PC-9 (cell line): ENCODE measurements around the gene INTS7. TPM values are rescaled to one million over a fixed set of nuclear protein-coding genes. Genes with fewer than 3 reads are reported as not detected.
A peak's percentile ranks its signal among the peaks of the same experiment; 100 is the strongest.

Experiments used
- BruUV-seq: library from RNA; stranded (reverse); fragments of 400-500 nt; replicated peaks from 2 replicates; lab custom pipeline; 2021; lab: Mats Ljungman, UMichigan
- CTCF ChIA-PET: fragments of 300-600 bp; sonication (Branson Sonifier 250); formaldehyde crosslinking; loops from one replicate; lab custom pipeline; 2022; ENCODE audit warnings: antibody characterized with exemption; lab: Charles Lee
- POLR2A ChIA-PET: fragments of 300-600 bp; sonication (Branson Sonifier 250); formaldehyde crosslinking; loops from one replicate; lab custom pipeline; 2022; ENCODE audit warnings: antibody characterized with exemption; ENCODE audit not compliant: unreplicated experiment; lab: Charles Lee
- DNase-seq, 2 experiments: peaks; one replicate each; pipeline versions ENCODE4 v3.0.0 to v3.0.0-alpha.2; 2015 to 2022; ENCODE audit warnings: mixed read lengths in 1 of 2
- H2AFZ ChIP-seq: fragments of 200-600 bp; sonication (generic); 2 replicates; pipeline ENCODE4 v1.8.1; 2017; ENCODE audit warnings: antibody characterized with exemption
- H3F3A ChIP-seq: fragments of 200-600 bp; sonication (generic); 2 replicates; pipeline ENCODE4 v1.8.1; 2017; ENCODE audit warnings: antibody characterized with exemption, mild to moderate bottlenecking, low read depth; ENCODE audit not compliant: insufficient read depth
- H3K27ac ChIP-seq: fragments of 200-600 bp; sonication (generic); 2 replicates; pipeline ENCODE4 v1.6.1; 2016; ENCODE audit warnings: mixed run types
- H3K27me3 ChIP-seq: fragments of 200-600 bp; sonication (generic); 2 replicates; pipeline ENCODE4 v1.6.1; 2016; ENCODE audit warnings: low read depth, mixed run types; ENCODE audit not compliant: insufficient read depth
- H3K36me3 ChIP-seq: fragments of 200-600 bp; sonication (generic); 2 replicates; pipeline ENCODE4 v1.6.1; 2016; ENCODE audit warnings: low read depth, mixed run types
- H3K4me1 ChIP-seq: fragments of 200-600 bp; sonication (generic); replicated peaks from 2 replicates; pipeline ENCODE4 v1.6.1; 2016; ENCODE audit warnings: mixed run types; ENCODE audit not compliant: insufficient read depth
- H3K4me2 ChIP-seq: fragments of 200-600 bp; sonication (generic); 2 replicates; pipeline ENCODE4 v1.6.1; 2017; ENCODE audit warnings: mixed run types
- H3K4me3 ChIP-seq: fragments of 200-600 bp; sonication (generic); 2 replicates; pipeline ENCODE4 v1.6.1; 2016; ENCODE audit warnings: mixed run types
- H3K79me2 ChIP-seq: fragments of 200-600 bp; sonication (generic); 2 replicates; pipeline ENCODE4 v1.6.1; 2017; ENCODE audit warnings: low read depth, mixed run types
- H3K9me2 ChIP-seq: fragments of 200-600 bp; sonication (generic); 2 replicates; pipeline ENCODE4 v1.8.1; 2017; ENCODE audit warnings: mild to moderate bottlenecking; ENCODE audit not compliant: insufficient read depth
- H3K9me3 ChIP-seq: fragments of 200-600 bp; sonication (generic); 2 replicates; pipeline ENCODE4 v1.8.1; 2016; ENCODE audit warnings: low read depth; ENCODE audit not compliant: insufficient read depth
- H4K20me1 ChIP-seq: fragments of 200-600 bp; sonication (generic); 2 replicates; pipeline ENCODE4 v1.8.1; 2017; ENCODE audit not compliant: insufficient read depth
- EZH2 ChIP-seq: fragments of 200-600 bp; sonication (generic); IDR thresholded peaks from 2 replicates; pipeline ENCODE4 v1.8.0; 2017; ENCODE audit warnings: antibody characterized with exemption, low read depth
- intact Hi-C: fragments of 100-400 bp; cut with micrococcal nuclease; formaldehyde crosslinking; loops from one replicate; pipeline ENCODE4 v1.10.0; 2022; ENCODE audit not compliant: unreplicated experiment
- total RNA-seq: library from RNA; stranded (reverse); gene quantifications from 2 replicates; pipeline ENCODE4 v1.2.3, GENCODE V29; 2021
- TF ChIP-seq, protein P1 (sequence below): fragments of 200-600 bp; sonication (generic); conservative IDR thresholded peaks from 2 replicates; pipeline ENCODE4 v1.6.1; 2017; ENCODE audit warnings: mixed run types, antibody characterized with exemption, mild to moderate bottlenecking, moderate library complexity

Gene INTS7
- total RNA-seq, 1 experiment from 2014 or later: 24.7 TPM

- Histone ChIP-seq H4K20me1 (no peaks in the 10 kb centered on the region), H3K4me2 (peak overlapping the region; percentile 60), H3K27ac (peak overlapping the region; percentile 71), H2AFZ (no peak overlapping the region), H3K4me3 (no peak overlapping the region), H3K4me1 (peaks cover 51% of the 10 kb centered on the region), H3K36me3 (no peaks in the 10 kb centered on the region), H3F3A (peaks cover 29% of the 10 kb centered on the region), H3K9me2 (no peaks in the 10 kb centered on the region), H3K79me2 (no peaks in the 10 kb centered on the region), H3K27me3 (no peaks in the 10 kb centered on the region), H3K9me3 (no peaks in the 10 kb centered on the region)
- intact Hi-C loops: loop anchor here (2.0 to 5.0 kb wide), 2 partner anchors 98 to 231 kb away; partner anchors contain the start of gene LPGAT1
- DNase-seq: peak; percentile 65 to 97
- no TSS peak for BruUV-seq
- ChIA-PET CTCF (no interaction called here), POLR2A (interaction anchor here (0.6 kb wide), 1 partner anchor 1725 kb away, joined by 3 read pairs; no protein-coding TSS in a partner anchor)
- TF ChIP-seq, protein P1, sequence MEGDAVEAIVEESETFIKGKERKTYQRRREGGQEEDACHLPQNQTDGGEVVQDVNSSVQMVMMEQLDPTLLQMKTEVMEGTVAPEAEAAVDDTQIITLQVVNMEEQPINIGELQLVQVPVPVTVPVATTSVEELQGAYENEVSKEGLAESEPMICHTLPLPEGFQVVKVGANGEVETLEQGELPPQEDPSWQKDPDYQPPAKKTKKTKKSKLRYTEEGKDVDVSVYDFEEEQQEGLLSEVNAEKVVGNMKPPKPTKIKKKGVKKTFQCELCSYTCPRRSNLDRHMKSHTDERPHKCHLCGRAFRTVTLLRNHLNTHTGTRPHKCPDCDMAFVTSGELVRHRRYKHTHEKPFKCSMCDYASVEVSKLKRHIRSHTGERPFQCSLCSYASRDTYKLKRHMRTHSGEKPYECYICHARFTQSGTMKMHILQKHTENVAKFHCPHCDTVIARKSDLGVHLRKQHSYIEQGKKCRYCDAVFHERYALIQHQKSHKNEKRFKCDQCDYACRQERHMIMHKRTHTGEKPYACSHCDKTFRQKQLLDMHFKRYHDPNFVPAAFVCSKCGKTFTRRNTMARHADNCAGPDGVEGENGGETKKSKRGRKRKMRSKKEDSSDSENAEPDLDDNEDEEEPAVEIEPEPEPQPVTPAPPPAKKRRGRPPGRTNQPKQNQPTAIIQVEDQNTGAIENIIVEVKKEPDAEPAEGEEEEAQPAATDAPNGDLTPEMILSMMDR: no peak
- no peak for TF ChIP-seq EZH2
Observed at GRCh38 chr1:211928290-211928801, 107.0 kb downstream of the INTS7 start.

- no TSS peak for BruUV-seq
- ChIA-PET POLR2A (interaction anchor here (0.7 kb wide), 1 partner anchor 96 kb away, joined by 8 read pairs; no protein-coding TSS in a partner anchor), CTCF (no interaction called here)
- Histone ChIP-seq H3K4me1 (peaks cover 45% of the 10 kb centered on the region), H3K4me3 (no peak overlapping the region), H3K79me2 (no peaks in the 10 kb centered on the region), H2AFZ (no peak overlapping the region), H3K9me3 (no peaks in the 10 kb centered on the region), H3K9me2 (no peaks in the 10 kb centered on the region), H3K27ac (no peak overlapping the region), H3K27me3 (no peaks in the 10 kb centered on the region), H4K20me1 (no peaks in the 10 kb centered on the region), H3F3A (peaks cover 28% of the 10 kb centered on the region), H3K4me2 (0 out of 2 replicates have a peak overlapping the region, but pooled peaks have one; percentile 10), H3K36me3 (no peaks in the 10 kb centered on the region)
- peak; percentile 59 to 70 for DNase-seq
- TF ChIP-seq, protein P1: no peak
- no peak for TF ChIP-seq EZH2
- intact Hi-C loops: loop anchor here (5.0 kb wide), 1 partner anchor 228 kb away; no protein-coding TSS in a partner anchor
Observed at GRCh38 chr1:211925016-211925415, 110.3 kb downstream of the INTS7 start.

GRCh38 chr1:211924256-211924655 is 111.1 kb downstream of the INTS7 start:
- Histone ChIP-seq H3K9me3 (no peaks in the 10 kb centered on the region), H3K4me2 (no peak overlapping the region), H3K4me3 (no peak overlapping the region), H3K9me2 (no peaks in the 10 kb centered on the region), H3K36me3 (no peaks in the 10 kb centered on the region), H3K27ac (no peak overlapping the region), H3K79me2 (no peaks in the 10 kb centered on the region), H4K20me1 (no peaks in the 10 kb centered on the region), H3K4me1 (peaks cover 38% of the 10 kb centered on the region), H2AFZ (no peak overlapping the region), H3K27me3 (no peaks in the 10 kb centered on the region), H3F3A (peaks cover 21% of the 10 kb centered on the region)
- no peak for TF ChIP-seq EZH2
- TF ChIP-seq, protein P1: no peak
- DNase-seq: no peak
- intact Hi-C loops: no loop called here
- BruUV-seq: no TSS peak
- ChIA-PET CTCF (no interaction called here), POLR2A (no interaction called here)
